Upper lobe of left lung (tissue), 4 donors: Measurements from ENCODE around the gene MVK.
"Not testable (repeated sequence)": the region's sequence is repeated elsewhere in the genome, so short reads cannot be mapped to it uniquely, and the experiment has no call there.

Experiments used
- POLR2A ChIP-seq, 4 donors: fragments of 450-650 bp; IDR thresholded peaks; one replicate each; pipeline ENCODE4 v1.5.1; 2016 to 2017; ENCODE audit warnings: antibody characterized with exemption in 4 of 4, mild to moderate bottlenecking in 2 of 4
- POLR2AphosphoS5 ChIP-seq, 2 donors: sonication (generic); formaldehyde crosslinking; IDR thresholded peaks; one replicate each; pipeline ENCODE4 v1.5.1; 2017; ENCODE audit warnings: antibody characterized with exemption in 2 of 2
- TF ChIP-seq, protein P1 (sequence below), 6 experiments: fragments of 450-650 bp in 4 of 6; fragments of 200-600 bp in 2 of 6; sonication (generic) in 2 of 6; IDR thresholded peaks; one replicate each; pipeline ENCODE4 v1.5.1; 2016 to 2019; ENCODE audit warnings: antibody characterized with exemption in 6 of 6

DNA sequence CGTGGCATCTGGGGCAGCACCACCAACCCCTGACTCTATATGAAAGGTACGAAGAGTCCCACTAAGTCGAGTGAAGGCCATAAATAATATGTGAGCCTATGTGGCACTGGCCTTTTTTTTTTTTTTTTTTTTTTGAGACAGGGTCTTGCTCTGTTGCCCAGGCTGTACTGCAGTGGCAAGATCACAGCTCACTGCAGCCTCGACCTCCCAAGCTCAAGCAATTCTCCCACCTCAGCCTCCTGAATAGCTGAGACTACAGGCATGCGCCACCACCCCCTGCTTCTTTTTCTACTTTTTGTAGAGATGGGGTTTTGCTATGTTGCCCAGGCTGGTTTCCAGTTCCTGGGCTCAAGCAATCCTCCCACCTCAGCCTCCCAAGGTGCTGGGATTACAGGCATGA is 28.5 kb downstream of the MVK start:
- TF ChIP-seq, protein P1, sequence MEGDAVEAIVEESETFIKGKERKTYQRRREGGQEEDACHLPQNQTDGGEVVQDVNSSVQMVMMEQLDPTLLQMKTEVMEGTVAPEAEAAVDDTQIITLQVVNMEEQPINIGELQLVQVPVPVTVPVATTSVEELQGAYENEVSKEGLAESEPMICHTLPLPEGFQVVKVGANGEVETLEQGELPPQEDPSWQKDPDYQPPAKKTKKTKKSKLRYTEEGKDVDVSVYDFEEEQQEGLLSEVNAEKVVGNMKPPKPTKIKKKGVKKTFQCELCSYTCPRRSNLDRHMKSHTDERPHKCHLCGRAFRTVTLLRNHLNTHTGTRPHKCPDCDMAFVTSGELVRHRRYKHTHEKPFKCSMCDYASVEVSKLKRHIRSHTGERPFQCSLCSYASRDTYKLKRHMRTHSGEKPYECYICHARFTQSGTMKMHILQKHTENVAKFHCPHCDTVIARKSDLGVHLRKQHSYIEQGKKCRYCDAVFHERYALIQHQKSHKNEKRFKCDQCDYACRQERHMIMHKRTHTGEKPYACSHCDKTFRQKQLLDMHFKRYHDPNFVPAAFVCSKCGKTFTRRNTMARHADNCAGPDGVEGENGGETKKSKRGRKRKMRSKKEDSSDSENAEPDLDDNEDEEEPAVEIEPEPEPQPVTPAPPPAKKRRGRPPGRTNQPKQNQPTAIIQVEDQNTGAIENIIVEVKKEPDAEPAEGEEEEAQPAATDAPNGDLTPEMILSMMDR (IDR thresholded peaks at IDR 0.05): not testable (repeated sequence)
- TF ChIP-seq POLR2A, POLR2AphosphoS5 (IDR thresholded peaks at IDR 0.05): not testable (repeated sequence)
